Measurements from ENCODE around the gene SYNE2.
"Not testable (repeated sequence)": the region's sequence is repeated elsewhere in the genome, so short reads cannot be mapped to it uniquely, and the experiment has no call there.

Gene SYNE2

DNA sequence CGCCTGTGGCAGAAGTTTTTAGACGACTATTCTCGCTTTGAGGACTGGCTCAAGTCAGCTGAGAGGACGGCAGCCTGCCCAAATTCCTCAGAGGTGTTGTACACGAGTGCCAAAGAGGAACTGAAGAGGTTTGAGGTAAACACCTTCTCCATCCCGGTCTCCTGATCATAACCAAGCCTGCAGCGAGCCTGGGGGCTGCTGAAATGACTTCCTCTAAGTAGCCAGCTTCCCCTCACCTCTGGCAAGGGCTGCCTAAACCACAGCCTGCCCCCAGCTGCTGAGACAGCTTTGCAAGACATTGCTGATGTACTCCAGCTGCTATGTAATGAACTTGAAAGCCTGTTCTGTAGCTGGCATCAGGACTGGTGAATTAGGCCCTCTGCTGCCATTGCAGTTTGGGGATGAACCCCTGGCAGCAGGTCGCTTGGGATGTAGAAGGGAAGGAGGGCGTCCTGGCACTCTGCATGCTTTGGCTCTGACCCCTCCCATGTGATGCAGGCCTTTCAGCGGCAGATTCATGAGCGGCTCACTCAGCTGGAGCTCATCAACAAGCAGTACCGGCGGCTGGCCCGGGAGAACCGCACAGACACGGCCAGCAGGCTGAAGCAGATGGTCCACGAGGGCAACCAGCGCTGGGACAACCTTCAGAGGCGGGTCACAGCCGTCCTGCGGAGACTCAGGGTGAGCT, 356.8 kb downstream of the SYNE2 start:
- no peak for DNase-seq (ENCODE audit: low read depth)
- no peak overlapping the region for H3K4me3 ChIP-seq (ENCODE audit: control insufficient read depth, low read depth, low read length)
- TF ChIP-seq, protein P1, sequence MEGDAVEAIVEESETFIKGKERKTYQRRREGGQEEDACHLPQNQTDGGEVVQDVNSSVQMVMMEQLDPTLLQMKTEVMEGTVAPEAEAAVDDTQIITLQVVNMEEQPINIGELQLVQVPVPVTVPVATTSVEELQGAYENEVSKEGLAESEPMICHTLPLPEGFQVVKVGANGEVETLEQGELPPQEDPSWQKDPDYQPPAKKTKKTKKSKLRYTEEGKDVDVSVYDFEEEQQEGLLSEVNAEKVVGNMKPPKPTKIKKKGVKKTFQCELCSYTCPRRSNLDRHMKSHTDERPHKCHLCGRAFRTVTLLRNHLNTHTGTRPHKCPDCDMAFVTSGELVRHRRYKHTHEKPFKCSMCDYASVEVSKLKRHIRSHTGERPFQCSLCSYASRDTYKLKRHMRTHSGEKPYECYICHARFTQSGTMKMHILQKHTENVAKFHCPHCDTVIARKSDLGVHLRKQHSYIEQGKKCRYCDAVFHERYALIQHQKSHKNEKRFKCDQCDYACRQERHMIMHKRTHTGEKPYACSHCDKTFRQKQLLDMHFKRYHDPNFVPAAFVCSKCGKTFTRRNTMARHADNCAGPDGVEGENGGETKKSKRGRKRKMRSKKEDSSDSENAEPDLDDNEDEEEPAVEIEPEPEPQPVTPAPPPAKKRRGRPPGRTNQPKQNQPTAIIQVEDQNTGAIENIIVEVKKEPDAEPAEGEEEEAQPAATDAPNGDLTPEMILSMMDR (IDR thresholded peaks at IDR 0.05; ENCODE audit: control insufficient read depth, insufficient read depth, low read depth, low read length, missing control alignments): no peak

GRCh38 chr14:64210216-64210615, 357.4 kb downstream of the SYNE2 start:
- no peak for DNase-seq (ENCODE audit: low read depth)
- no peak overlapping the region for H3K4me3 ChIP-seq (ENCODE audit: control insufficient read depth, low read depth, low read length)
- TF ChIP-seq, protein P1 (IDR thresholded peaks at IDR 0.05; ENCODE audit: control insufficient read depth, insufficient read depth, low read depth, low read length, missing control alignments): no peak

DNA sequence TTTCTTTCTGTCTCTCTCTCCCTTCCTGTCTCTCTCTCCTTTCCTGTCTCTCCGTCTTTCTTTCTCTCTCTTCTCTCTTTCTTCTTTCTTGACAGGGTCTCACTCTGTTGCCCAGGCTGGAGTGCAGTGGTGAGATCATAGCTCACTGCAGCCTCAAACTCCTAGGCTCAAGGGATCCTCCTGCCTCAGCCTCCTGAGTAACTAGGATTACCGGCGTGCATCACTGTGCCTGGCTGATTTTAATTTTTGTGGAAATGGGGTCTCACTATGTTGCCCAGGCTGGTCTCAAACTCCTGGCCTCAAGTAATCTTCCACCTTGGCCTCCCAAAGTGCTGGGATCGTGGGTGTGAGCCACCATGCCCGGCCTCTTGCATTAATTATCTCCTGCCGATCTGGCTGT, 358.1 kb downstream of the SYNE2 start:
- H3K4me3 ChIP-seq (ENCODE audit: control insufficient read depth, low read depth, low read length); DNase-seq (ENCODE audit: low read depth): not testable (repeated sequence)

GRCh38 chr14:64212666-64213065, 359.9 kb downstream of the SYNE2 start:
- H3K4me3 ChIP-seq (ENCODE audit: control insufficient read depth, low read depth, low read length): no peak overlapping the region
- TF ChIP-seq, protein P1 (IDR thresholded peaks at IDR 0.05; ENCODE audit: control insufficient read depth, insufficient read depth, low read depth, low read length, missing control alignments): no peak
- DNase-seq (ENCODE audit: low read depth): no peak

- H3K4me3 ChIP-seq (ENCODE audit: control insufficient read depth, low read depth, low read length): no peak overlapping the region
- no peak for DNase-seq (ENCODE audit: low read depth)
- TF ChIP-seq, protein P1 (IDR thresholded peaks at IDR 0.05; ENCODE audit: control insufficient read depth, insufficient read depth, low read depth, low read length, missing control alignments): no peak
Observed at GRCh38 chr14:64213086-64213485, 360.3 kb downstream of the SYNE2 start.

DNA sequence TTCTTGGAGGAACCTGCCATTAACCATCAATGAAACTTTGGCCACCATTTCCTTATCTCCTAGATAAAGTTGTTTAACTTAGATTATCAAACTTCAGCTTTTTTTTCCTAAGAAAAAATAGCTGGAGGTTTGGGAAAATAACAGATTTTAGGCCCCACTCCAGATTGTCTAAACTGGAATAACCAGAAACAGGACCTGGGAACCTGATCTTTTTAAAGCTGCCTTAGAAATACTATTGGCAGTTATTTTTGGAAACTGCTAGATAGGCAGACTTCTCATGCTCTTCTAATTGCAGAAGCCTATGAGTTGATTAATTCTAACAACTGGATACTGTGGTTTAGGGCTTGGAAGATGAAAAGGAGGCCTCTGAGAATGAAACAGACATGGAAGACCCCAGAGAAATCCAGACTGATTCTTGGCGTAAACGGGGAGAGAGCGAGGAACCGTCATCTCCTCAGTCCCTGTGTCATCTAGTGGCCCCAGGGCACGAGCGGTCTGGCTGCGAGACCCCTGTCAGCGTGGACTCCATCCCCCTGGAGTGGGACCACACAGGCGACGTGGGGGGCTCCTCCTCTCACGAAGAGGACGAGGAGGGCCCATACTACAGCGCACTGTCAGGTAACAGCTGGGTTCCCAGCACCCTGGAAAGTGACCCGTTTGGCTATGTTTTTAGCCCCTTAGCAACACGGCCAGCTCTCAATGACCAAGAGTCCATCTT, 361.2 kb downstream of the SYNE2 start:
- TF ChIP-seq, protein P1 (IDR thresholded peaks at IDR 0.05; ENCODE audit: control insufficient read depth, insufficient read depth, low read depth, low read length, missing control alignments): no peak
- H3K4me3 ChIP-seq (ENCODE audit: control insufficient read depth, low read depth, low read length): no peak overlapping the region
- DNase-seq (ENCODE audit: low read depth): no peak

GRCh38 chr14:64215274-64215673, 362.5 kb downstream of the SYNE2 start:
- DNase-seq (ENCODE audit: low read depth): no peak
- no peak overlapping the region for H3K4me3 ChIP-seq (ENCODE audit: control insufficient read depth, low read depth, low read length)
- TF ChIP-seq, protein P1 (IDR thresholded peaks at IDR 0.05; ENCODE audit: control insufficient read depth, insufficient read depth, low read depth, low read length, missing control alignments): no peak

All from AG09309 (cell line).